Erythroblast (primary cell): ENCODE results near the gene MVD.

ENCODE experiments used
- GATA1 ChIP-seq: IDR thresholded peaks from 2 replicates; pipeline ENCODE4 v1.6.1; 2011; ENCODE audit warnings: low read depth, mild to moderate bottlenecking, control low read depth, low read length, moderate library complexity
- POLR2A ChIP-seq: IDR thresholded peaks from 2 replicates; pipeline ENCODE4 v1.6.1; 2011; ENCODE audit warnings: mild to moderate bottlenecking, low read length

GRCh38 chr16:88700322-88700635 lies 37.4 kb upstream of the MVD start:
- TF ChIP-seq POLR2A = no peak
- no peak for TF ChIP-seq GATA1
